GM19324 (cell line): Measurements from ENCODE around the gene ACOT6.
A peak's percentile ranks its signal among the peaks of the same experiment; 100 is the strongest.
"Not testable (repeated sequence)": the region's sequence is repeated elsewhere in the genome, so short reads cannot be mapped to it uniquely, and the experiment has no call there.

Experiments
- ATAC-seq: cut with Tn5 transposase; IDR thresholded peaks from one replicate; pipeline ENCODE4 v1.9.1; 2021; ENCODE audit warnings: mild to moderate bottlenecking, moderate library complexity; ENCODE audit not compliant: unreplicated experiment, low FRiP score

The ACOT6 gene

DNA sequence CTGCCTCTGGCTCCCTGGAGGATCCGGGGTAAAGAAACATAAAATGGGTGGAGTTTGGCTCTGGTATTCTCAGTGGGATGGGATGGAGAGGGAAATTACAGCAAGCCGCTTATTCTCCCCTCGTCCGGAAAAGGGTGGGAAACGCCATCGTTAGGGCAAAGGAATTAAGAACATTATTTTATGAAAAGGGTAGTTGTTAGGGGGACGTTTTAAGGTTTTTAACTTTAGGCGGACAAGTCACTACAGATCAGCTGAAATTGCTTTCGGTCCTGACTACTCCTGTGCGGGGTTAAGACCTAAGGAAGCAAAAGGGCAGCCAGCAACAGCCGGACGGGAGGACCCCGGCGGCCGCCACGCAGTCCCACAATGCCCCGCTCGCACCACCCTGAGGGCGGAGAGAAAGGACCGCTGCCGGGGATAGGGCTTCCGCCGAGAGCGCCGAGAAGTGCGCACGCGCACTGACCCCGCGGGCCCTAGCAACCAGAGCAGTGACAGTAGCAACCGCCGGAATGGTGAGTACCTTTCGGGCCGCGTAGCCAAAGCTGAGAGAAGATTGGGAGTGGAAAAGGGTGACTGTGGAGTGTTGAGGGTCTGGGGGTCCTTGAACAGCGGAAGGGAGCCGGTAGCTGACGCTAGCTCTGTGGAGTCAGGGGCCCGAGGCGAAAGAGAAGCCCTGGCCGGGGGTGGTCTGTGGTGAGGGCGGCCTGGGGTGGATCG, 32.4 kb downstream of the ACOT6 start, which contains the start of gene DNAL1:
TSS of gene DNAL1 (plus strand) at position 456 of the 717 bp plus-strand sequence. CDS start at position 510, 54 bp downstream.
- peak; percentile 99 for ATAC-seq

DNA sequence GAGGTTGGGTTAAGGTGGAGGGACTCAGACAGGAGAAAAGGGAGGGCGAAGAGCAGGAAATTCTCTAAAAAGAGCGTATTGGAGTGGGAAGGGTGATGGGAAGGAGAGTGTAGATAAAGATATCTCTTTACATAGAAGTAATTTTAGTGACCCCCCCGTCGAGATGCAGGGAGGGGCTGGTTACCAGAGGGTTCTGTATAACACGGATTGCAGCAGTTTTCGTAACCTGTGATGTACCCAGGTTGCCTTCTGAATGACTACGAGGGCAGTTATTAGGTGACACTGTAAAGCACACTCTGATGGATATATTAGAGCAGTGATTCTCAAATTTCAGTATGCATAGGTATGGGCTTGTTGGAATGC, 32.9 kb downstream of the ACOT6 start:
- ATAC-seq = no peak

DNA sequence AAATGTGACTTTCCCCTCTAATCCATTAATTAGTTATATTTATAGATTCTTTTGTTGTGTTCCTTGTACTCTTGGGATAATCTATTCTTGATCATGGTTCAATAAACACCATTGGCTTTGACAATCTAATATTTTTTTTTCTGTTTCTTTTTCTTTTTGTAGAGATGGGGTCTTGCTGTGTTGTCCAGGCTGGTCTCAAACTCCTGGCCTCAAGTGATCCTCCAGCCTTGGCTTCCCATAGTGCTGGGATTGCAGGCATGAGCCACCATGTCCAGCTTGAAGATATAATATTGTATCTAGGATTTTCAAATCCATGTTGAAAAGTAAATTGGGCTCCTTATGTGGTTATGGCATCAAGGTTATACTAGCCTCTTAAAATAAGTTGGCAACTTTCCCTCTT, 38.7 kb downstream of the ACOT6 start:
- no peak for ATAC-seq

DNA sequence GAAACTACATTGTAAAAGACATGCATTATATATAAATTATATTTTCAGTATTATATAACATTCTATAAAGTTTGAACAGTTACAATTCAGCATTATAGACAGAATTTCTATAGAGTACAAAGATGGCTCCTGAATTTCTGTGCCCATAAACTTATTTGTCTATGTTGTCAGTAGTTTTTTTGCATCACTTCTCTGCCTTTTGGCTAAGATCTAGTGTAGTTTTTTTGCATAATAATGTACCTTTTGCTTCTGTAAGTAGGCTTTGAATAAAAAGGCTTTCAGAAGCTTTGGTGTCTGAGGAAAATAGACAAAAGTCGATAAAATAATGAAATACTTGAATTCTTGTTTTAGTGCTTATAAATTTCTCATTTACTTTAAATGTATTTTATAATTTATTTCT, 43.5 kb downstream of the ACOT6 start:
- no peak for ATAC-seq

DNA sequence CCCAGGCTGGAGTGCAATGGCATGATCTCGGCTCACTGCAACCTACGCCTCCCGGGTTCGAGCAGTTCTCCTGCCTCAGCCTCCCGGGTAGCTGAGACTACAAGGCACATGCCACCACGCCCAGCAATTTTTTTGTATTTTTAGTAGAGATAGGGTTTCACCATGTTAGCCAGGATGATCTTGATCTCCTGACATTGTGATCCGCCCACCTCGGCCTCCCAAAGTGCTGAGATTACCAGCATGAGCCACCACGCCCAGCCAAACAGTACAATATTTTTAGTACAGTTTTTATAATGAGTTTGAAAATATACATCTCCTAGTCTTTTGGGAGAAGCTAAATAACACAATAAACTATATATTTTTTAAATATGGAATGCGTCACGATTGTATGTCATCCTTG, 46.9 kb downstream of the ACOT6 start:
- not testable (repeated sequence) for ATAC-seq

DNA sequence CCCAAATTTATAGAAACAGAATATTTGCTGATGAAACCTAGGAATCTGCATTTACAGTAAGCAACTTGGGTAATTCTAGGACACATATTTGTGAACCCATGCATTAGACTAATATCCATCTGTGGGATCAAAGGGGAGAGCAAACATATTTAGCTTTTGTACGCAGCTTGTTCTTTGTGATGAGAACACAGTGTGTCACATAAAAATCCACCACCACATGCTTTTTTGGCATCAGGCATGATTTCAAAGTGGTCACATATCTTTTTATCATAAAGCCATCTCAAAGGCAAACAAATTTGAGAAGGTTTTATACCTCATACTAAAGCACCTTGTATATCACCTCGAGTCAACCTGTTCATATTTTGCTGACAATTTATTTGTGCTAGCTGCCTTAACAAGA, 48.2 kb downstream of the ACOT6 start:
- no peak for ATAC-seq

DNA sequence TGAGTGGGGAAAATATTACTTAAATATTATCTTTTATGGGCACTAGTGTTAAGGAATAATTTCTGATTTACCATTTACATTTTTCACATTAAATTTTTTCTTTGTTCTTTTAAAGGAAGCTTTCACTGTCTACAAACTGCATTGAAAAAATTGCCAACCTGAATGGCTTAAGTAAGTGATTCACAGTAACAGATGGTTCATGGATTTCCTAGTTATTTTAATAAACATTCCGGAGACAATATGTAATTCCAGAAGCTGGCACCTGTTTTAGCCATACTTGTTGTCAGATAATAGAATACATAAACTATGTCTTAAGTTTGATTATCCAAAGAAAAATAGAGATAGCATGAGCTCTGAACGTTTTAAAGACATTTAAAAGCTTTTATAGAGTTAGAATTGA, 49.6 kb downstream of the ACOT6 start:
- no peak for ATAC-seq

DNA sequence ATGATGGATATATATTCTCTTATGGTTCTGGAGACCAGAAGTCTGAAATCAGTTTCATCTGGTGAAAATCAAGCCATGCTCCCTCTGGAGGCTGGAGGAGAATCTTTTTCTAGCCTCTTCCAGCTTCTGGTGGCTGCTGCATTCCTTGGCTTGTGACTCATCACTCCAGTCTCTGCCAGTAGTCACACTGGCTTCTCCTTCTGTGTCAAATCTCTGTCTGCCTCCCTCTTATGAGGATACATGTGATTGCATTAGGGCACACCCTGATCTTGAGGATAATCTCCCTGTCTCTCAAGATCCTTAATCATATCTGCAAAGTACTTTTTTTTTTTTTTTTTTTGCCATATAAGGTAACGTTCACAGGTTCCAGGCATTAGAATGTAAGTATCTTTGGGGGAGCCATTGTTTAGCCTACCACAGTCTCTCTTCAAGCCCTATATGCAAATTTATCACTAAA, 50.2 kb downstream of the ACOT6 start:
- no peak for ATAC-seq

DNA sequence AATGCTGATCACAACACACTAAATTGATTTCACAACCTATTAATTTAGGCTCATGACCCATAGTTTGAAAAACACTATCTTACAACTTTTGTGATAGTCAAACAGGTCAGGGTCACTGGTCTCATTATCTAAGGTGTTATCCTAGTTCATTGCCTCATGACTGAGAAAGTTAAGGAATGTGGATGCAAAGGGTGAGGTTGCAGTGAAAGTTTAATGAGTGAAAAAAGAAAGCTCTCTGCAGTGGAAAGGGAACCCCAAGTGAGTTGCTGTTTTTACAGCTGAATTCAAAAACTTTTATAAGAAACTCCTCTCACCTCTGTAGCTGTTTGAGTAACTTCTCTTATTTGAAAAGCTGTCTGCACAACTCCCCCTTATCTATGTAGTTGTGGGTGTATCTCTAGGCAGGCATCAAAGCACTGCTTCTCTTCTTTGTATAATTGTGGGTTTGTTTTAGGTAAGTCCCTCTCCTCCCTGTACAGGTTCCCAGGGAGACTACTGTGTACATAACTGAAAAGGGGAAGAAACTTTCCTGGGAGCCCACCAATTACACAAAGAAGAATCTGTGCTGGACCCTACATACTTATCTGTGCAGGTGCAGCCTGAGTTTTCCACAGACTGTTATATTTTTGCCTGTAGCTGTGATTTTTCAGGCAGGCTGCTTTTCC, 51.4 kb downstream of the ACOT6 start:
- no peak for ATAC-seq

DNA sequence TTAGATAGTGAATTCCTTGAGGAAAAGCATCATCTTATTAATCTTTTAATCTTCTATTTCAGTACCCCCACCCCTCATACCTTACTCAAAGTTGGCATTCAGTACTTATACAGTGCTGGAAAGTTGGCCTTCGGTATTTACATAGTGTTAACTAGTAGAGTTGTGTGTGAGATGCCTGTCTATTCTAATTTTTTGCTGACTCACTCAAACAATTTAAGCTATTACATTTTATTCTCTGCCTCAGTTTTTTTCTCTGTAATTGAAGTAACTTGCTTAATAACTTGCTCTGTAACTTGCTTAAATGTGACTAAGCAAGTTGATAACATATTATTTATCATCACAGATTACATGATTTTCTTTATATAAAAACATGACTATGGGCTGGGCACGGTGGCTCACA, 52.8 kb downstream of the ACOT6 start:
- ATAC-seq = no peak

DNA sequence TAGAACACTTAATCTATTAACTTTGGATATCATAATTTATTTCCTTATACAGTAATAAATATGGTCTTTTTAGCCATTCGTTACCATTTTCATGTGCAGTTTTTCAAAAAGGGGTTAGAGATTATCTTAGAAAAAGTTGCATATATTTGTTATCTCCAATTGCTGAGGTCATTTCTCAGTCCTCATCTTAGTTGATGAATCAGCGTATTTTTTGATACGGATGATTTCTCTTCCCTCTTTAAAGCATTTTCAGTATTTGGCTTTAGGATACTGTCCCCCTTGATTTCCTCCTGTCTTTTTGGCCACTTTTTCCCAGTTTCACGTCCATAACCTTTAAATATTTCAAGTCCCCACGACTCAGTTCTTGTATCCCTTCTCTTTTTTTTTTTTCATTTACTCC, 54.3 kb downstream of the ACOT6 start:
- no peak for ATAC-seq

DNA sequence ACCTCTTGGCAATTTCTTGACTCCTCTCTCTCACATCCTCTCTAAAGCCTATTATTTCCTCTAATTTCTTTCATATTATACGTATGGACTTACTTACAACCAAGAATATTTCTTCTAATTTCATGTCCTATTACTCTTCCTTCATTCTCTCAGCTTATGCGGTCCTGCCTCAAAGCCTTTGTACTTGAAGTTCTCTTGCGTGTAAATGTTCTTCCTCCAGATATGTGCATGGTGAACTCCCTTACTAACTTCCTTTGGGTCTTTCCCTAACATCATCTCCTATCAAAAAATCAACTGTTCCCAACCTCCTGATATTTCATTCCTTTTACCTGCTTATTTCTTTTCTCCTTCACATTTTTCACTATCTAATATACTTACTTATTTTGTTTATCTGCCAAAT, 55.5 kb downstream of the ACOT6 start:
- ATAC-seq = no peak
